Regular cardiac myocyte (primary cell): ENCODE results near the gene FAM234A. TPM values are rescaled to one million over a fixed set of nuclear protein-coding genes. Genes with fewer than 3 reads are reported as not detected.

Source experiments
- total RNA-seq: library from RNA; depleted of rRNA; stranded (reverse); fragments of >200 nt; gene quantifications from 2 replicates; pipeline ENCODE4 v1.2.3, GENCODE V29; 2014

FAM234A gene, protein sequence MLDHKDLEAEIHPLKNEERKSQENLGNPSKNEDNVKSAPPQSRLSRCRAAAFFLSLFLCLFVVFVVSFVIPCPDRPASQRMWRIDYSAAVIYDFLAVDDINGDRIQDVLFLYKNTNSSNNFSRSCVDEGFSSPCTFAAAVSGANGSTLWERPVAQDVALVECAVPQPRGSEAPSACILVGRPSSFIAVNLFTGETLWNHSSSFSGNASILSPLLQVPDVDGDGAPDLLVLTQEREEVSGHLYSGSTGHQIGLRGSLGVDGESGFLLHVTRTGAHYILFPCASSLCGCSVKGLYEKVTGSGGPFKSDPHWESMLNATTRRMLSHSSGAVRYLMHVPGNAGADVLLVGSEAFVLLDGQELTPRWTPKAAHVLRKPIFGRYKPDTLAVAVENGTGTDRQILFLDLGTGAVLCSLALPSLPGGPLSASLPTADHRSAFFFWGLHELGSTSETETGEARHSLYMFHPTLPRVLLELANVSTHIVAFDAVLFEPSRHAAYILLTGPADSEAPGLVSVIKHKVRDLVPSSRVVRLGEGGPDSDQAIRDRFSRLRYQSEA
- total RNA-seq, result 61.0 and 91.3 TPM in 2 replicates

DNA sequence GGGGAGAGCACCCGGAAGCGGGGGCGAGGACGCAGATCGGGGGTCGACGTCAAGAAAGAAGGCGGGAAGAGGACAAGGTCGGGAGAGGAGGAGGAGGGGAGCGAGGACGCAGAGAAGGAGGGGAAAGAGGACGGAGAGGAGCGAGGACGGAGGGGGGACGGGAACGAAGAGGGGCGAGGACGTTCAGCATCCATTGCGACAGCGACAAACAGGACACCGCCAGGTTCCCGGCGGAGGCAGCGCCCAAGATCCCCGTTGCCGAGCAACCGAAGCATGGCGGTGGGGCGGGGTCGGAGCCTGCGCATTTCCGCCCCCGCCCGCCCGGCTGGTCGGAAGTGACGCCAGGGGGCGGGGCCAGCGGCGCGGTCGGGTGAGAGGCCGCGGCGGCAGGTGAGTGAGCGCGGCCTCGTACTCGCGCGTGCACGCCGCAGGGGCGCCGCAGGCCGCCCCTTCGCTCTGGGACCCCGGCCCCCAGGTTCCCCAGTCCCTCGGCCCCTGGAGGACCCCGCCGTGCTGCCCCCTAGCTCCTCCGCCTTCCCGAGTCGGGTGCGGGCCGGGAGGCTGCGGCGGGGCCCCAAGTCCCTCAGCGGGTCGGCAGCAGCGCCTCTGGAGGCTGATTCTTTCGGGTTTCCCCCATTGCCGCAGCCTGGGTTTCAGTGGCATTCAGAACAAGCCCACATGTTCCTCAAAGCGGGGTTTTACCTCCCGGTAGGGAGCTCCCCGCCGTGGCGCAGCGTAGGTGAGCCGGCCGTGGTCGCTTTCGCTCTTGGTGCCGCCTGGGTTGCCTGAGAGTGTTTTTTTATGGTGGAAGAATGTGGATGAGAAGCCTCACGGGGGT is at the start of gene FAM234A:
Gene FAM234A, plus strand, starts transcription at position 354 of the 838 bp plus-strand sequence. CDS start 19,593 bp downstream, outside the sequence.

DNA sequence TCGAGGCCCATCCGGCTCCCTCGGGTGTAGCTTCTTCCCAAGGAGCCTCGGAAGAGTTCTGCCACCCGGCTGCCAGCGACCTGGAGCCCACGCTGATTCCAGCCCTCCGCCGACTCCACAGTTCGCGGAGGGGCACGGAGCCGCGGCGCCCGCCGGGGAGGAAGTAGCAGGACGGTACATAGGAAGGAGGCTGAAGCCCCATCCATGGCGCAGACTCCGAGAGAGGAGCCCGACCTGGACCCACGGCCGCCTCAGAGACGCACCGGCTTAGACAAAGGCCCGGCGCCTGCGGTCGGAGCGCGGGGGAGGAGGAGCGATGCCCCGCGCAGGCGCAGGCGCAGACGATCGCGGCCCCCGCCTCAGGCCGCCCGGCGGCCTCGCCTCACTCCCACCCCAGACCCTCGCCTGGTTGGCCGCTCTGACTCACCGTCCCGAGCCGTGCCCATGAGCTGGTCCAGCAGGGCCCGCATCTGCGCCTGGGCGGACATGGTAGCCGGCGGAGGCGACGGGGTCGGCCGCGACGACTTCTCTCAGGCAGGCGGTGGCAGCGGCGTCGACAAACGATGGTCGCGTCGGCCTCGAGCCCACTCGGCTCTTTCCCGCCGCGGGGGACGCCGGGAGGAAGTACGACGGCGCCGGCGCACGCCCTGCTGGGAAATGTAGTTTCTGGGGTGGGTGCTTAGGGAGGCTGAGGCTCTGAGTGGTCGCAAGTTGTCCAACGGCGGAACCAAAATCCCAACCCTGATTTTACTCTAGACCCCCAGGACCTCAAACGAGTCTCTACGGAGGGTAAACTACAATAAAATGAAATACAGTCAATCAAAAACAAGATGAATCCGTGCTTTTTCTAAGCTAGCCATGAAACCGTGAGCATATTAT is 5.5 kb upstream of the FAM234A start, which contains the start of gene LUC7L:
Gene LUC7L, minus strand, starts transcription at position 598 of the 879 bp plus-strand sequence. Its CDS starts 110 bp downstream, at position 488.

DNA sequence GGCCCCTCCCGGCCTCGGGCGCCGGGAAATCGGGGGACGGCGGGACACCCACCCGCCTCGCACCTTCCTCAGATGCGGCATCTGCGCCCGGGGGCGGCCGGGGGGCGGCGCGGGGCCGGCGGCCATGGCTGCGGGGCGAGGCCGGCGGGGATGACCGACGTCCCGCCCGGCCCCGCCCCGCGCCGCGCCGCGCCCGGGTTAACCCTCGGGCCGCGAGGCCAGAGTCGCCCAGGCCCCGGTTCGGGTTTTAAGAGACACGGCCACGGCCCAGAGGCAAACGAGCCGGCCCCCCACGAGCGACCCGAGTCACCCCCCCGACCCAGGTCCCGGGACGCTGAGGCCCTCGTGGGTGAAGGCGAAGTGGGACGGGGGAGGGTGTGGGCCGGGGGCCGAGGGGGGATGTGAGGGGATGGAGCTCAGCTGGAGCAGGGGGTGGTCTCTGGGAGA is 41.2 kb downstream of the FAM234A start, which contains the start of gene RGS11:
Gene RGS11, minus strand, starts transcription at position 159 of the 447 bp plus-strand sequence. Its CDS starts 33 bp downstream, at position 126.

DNA sequence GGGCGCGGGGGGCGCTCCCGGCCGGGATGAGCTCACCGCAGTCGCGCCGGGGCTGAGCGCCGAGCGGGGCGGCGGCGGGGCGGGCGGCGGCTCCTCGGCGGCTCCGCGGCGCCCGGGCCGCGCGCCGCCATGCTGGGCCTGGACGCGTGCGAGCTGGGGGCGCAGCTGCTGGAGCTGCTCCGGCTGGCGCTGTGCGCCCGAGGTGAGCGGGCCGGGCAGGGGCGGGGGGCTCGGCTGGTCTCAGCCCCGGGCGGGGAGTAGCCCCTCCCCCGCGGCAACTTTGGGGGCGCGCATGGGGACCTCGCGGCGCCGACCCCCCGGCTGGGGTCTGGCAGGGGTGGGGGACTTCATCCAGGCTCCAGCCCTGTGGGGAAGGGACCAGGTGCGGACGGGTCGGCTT is 45.9 kb downstream of the FAM234A start, which contains the start of gene ARHGDIG:
Gene ARHGDIG, plus strand, starts transcription at position 40 of the 400 bp plus-strand sequence. Its CDS starts 90 bp downstream, at position 130.

DNA sequence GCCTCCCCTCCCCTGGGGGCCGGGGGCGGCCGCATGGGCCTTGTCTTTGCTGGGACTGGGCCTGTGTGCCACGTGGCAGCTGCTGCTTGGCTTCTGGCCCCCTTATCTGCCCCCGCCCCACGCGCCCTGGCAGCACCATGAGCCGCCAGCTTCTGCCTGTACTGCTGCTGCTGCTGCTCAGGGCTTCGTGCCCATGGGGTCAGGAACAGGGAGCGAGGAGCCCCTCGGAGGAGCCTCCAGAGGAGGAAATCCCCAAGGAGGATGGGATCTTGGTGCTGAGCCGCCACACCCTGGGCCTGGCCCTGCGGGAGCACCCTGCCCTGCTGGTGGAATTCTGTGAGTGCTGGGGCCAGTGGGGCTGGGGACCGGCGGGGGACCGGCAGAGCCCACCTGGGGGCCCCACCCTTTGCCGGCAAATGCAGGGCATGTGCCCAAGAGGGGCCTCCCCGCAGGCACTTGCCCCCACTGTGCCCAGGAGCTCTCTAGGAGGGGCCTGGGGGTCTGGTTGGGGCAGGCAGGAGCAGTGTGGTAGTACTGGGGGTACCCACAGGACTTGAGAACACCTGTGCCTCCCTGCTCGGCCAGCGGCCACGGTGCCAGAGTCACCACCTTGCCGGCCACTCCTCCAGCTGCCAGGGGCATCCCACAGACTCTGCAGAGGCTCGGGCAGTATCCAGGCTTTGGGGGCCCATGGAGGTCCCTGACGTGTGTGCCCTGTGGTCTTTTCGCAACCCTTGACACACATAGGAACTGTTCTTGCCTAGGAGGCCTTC is 48.6 kb downstream of the FAM234A start, which contains the start of gene PDIA2:
Gene PDIA2, plus strand, starts transcription at position 132 of the 773 bp plus-strand sequence. Its CDS starts 6 bp downstream, at position 138.

Other genes with a start within 250 kb of the FAM234A start
- 3.4 and 16.7 TPM in 2 replicates for gene POLR3K, start 181.2 kb upstream of the FAM234A start, total RNA-seq
- 13.8 and 38.9 TPM in 2 replicates for gene SNRNP25, start 181.0 kb upstream of the FAM234A start, total RNA-seq
- gene RHBDF1, start 162.2 kb upstream of the FAM234A start, total RNA-seq, result 24.8 and 31.4 TPM in 2 replicates
- gene MPG, start 156.6 kb upstream of the FAM234A start, total RNA-seq, result 169 and 224 TPM in 2 replicates
- gene NPRL3, start 96.1 kb upstream of the FAM234A start, total RNA-seq, result 3.9 and 5.6 TPM in 2 replicates
- gene HBZ, start 82.2 kb upstream of the FAM234A start, total RNA-seq, result not detected in 2 replicates
- not detected in 2 replicates for gene HBM, start 68.8 kb upstream of the FAM234A start, total RNA-seq
- not detected in 2 replicates for gene HBA2, start 61.9 kb upstream of the FAM234A start, total RNA-seq
- gene HBA1, start 58.1 kb upstream of the FAM234A start, total RNA-seq, result not detected in 2 replicates
- 0.19 TPM in 1 of 2 replicates, not detected in the other for gene HBQ1, start 54.4 kb upstream of the FAM234A start, total RNA-seq
- gene LUC7L, start 5.4 kb upstream of the FAM234A start, total RNA-seq, result 36.9 and 37.4 TPM in 2 replicates
- gene RGS11, start 41.1 kb downstream of the FAM234A start, total RNA-seq, result 0.38 and 2.3 TPM in 2 replicates
- 0.85 TPM in 1 of 2 replicates, not detected in the other for gene ARHGDIG, start 45.8 kb downstream of the FAM234A start, total RNA-seq
- 1.4 TPM in 1 of 2 replicates, not detected in the other for gene PDIA2, start 48.3 kb downstream of the FAM234A start, total RNA-seq
- 21.7 and 23.4 TPM in 2 replicates for gene AXIN1, start 117.9 kb downstream of the FAM234A start, total RNA-seq
- gene MRPL28, start 135.7 kb downstream of the FAM234A start, total RNA-seq, result 44.3 and 110 TPM in 2 replicates
- 62.9 and 66.8 TPM in 2 replicates for gene PGAP6, start 147.2 kb downstream of the FAM234A start, total RNA-seq
- 56.1 and 80.3 TPM in 2 replicates for gene NME4, start 162.4 kb downstream of the FAM234A start, total RNA-seq
- gene DECR2, start 167.1 kb downstream of the FAM234A start, total RNA-seq, result 9.0 and 19.4 TPM in 2 replicates
- gene RAB11FIP3, start 190.8 kb downstream of the FAM234A start, total RNA-seq, result 11.3 and 12.8 TPM in 2 replicates